HG02623 (cell line): ENCODE data around the gene KRTAP1-4.
"Not testable (repeated sequence)": the region's sequence is repeated elsewhere in the genome, so short reads cannot be mapped to it uniquely, and the experiment has no call there.

Source experiments
- ATAC-seq: cut with Tn5 transposase; IDR thresholded peaks from one replicate; pipeline ENCODE4 v1.9.1; 2021; ENCODE audit warnings: moderate library complexity; ENCODE audit not compliant: unreplicated experiment

The KRTAP1-4 gene

DNA sequence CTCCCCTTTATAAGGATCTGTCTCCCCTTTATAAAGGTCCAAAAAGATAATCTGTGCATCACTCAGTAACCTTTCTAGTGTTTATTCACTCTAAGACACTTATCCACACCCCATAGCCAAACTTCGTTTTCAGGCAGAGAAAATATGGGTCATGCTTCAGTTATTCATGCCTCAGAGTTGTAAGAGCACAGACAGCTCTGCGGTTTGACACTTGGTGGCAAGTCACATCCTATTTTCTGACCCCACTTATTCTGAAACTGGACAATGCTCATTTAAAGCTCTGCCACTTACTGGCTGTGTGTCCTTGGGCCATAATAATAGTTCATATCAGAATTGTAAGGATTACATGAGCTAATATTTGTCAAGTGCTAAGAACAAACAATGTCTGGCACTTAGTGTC, 19.1 kb upstream of the KRTAP1-4 start:
- ATAC-seq = no peak

DNA sequence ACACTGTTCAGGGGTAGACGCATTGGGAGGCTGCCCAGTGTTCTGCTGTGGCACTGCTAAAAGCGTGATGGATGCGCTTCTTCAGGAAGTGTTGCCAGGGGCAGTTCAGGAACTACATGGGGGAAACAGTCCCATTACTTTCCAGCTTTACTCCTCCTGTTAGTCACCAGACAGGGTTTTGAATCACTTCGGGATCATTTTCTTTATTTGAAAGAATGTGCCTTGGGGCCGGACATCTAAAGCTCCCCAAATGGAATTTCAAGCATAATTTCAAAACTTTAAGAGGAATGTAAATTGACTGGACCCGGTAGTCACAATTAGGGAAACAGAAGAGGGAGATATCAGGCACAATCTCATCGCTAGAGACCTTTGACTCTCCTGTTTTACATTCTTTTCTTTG, 18.4 kb upstream of the KRTAP1-4 start:
- ATAC-seq = no peak

DNA sequence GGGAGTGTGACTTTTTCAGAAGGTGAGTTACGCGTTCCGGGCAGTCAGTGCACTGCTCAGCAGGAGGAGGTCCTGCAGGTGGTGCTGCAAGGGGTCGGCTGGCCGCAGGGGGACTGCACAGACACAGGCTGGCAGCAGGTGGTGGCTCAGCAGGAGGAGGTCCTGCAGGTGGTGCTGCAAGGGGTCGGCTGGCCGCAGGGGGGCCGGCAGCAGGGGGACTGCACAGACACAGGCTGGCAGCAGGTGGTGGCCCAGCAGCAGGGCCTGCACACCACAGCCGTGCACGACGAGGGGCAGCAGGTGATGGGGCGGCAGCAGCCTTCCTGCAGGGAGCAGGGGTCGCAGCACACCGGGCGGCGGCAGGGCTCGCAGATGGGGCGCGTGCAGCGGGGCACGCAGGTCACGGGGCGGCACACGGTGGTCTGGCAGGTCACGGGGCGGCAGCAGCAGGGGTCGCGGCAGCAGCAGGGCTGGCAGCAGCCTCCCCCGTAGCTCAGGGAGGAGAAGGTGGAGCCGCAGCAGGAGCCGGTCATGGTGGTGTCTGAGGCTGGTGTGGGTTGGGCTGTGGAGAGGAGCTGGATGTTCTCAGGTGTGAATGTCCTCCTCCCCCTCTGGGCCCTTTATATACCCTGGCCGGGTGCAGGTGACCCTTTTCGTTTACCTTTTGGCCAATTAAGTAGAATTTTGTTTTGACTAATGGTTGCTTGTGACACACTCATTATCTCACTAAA, 16.9 kb upstream of the KRTAP1-4 start, which contains the start of gene KRTAP2-1:
KRTAP2-1 (minus strand) TSS at position 582 of the 731 bp plus-strand sequence; CDS start at position 533, 49 bp downstream.
- not testable (repeated sequence) for ATAC-seq

- no peak for ATAC-seq
These were observed 13.0 kb upstream of the KRTAP1-4 start for GRCh38 chr17:41042953-41043352.

DNA sequence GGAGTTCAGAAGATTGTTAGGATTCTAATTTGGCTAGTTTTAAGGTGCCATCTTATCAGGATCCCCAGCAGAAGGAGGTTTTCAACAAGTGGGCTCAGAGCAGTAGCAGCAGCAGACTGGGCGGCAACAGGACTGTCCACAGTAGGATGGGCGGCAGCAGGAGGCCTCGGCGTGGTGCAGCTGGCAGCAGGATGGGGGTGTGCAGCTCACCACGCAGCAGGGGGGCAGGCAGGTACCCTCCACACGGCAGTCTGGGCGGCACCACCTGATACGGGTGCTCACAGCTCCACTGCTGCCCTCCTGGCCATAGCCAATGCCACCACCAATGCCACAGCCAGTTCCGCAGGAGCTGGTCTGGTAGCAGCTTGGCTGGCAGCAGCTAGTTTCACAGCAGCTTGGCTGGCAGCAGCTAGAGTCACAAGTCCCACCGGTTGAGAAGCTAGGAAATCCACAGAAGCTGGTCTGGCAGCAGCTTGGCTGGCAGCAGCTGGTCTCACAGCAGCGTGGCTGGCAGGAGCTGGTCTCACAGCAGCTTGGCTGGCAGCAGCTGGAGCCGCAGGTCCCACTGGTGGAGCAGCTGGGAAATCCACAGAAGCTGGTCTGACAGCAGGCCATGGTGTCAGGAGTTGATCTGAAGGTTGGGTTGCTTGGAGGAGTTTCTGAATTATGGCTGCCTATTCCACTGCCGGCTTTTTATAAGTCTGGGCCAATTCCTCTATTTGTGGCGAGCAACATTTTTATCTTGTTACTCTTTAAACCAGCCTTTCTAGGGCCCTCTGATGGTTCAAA, 11.0 kb upstream of the KRTAP1-4 start, which contains the start of gene KRTAP1-1:
KRTAP1-1 (minus strand) TSS at position 668 of the 789 bp plus-strand sequence; CDS start at position 615, 53 bp downstream.
- not testable (repeated sequence) for ATAC-seq

DNA sequence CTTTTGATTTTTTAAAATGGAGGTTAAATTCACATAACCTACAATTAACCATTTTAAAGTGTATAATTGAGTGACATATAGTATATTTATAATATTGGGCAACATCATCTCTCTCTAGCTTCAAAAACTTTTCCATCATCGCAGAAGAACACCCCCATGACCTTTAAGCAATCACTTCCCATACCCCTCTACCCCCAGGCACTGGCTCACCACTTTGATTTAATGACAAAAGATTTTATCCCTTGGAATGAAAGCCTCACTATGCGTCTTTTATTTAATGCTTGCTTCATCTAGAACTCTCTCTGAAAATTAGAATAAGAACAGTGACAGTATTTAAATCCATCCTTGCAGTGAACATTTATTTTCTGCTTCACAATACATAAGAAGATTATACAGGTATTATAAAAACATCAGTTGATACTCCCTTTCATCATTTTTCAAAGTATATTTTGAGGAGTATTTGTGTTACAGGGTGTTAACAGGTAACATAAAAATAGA, 7.9 kb upstream of the KRTAP1-4 start:
- ATAC-seq = no peak

DNA sequence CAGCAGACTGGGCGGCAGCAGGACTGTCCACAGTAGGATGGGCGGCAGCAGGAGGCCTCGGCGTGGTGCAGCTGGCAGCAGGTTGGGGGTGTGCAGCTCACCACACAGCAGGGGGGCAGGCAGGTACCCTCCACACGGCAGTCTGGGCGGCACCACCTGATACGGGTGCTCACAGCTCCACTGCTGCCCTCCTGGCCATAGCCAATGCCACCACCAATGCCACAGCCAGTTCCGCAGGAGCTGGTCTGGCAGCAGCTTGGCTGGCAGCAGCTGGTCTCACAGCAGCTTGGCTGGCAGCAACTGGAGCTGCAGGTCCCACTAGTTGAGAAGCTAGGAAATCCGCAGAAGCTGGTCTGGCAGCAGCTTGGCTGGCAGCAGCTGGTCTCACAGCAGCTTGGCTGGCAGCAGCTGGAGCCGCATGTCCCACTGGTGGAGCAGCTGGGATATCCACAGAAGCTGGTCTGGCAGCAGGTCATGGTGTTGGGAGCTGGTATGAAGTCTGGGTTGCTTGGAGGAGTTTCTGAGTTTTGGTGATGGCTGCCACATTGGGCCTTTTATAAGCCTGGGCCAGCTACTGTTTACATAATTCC, 4.4 kb upstream of the KRTAP1-4 start, which contains the start of gene KRTAP1-3:
KRTAP1-3 (minus strand) TSS at position 529 of the 590 bp plus-strand sequence; CDS start at position 476, 53 bp downstream.
- ATAC-seq = not testable (repeated sequence)

GRCh38 chr17:41026715-41027471, 3.1 kb downstream of the KRTAP1-4 start, which contains the start of gene KRTAP1-5:
Gene KRTAP1-5 (minus strand): TSS chr17:41027208. CDS start chr17:41027155, 53 bp downstream.
- ATAC-seq = no peak

GRCh38 chr17:41024697-41025096, 5.3 kb downstream of the KRTAP1-4 start:
- ATAC-seq = no peak

- ATAC-seq = no peak
These were observed 9.7 kb downstream of the KRTAP1-4 start for GRCh38 chr17:41020336-41020735.

DNA sequence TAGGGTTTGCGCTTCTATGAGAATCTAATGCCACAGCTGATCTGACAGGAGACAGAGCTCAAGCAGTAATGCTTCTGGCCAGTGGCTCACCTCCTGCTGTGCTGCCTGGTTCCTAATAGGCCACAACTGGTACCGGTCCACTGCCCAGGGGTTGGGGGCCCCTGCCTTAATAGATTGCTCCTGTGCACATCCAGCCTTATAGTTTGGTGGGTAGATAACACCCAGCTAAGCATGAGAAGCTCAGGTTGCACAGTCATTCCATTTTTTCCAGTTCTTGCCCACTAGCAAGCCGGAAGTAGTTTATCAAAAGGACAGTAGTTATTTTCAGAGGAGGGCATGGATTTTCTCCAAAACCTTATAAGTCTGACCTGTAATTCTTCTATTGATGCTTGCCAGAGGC, 10.6 kb downstream of the KRTAP1-4 start:
- no peak for ATAC-seq

GRCh38 chr17:41018541-41018940, 11.5 kb downstream of the KRTAP1-4 start:
- no peak for ATAC-seq

GRCh38 chr17:41016578-41017215, 13.3 kb downstream of the KRTAP1-4 start:
- no peak for ATAC-seq

DNA sequence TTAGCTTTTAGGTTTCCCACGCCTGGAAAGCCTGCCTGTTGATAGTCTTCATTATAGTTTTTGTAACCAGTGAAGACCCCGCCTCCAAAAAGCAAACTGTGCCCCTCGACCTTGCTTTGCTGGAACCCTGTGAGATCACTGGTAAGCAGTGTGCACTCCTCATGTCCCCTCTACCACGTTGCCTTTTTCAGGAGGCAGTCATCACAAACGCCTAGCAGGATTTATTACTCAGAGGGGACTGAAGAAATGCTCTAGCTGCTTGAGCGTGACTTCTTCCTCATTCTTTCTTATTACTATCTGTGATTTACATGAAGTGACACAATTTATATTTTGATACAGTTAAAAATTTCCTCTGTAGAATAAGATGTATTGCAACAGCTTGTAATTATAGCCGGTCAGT, 14.5 kb downstream of the KRTAP1-4 start:
- no peak for ATAC-seq

DNA sequence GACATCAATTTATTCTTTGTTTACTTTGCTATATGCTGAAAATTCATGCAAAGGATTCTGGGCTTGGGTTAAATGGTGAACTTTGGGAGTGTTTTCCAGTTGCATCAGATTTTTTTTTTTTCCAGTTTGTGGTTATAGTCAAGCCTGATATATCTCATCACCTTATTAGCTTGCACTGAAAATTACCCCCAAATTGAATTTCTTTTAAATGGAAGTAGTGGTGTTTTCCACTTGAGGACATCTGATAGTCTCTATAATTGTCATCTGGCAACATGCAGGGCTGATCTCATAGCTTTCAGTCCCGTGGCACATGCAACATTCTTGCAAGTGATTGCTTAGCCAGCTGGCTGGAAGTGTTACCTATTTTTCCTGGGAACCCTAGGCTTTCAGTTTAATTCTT, 16.4 kb downstream of the KRTAP1-4 start:
- no peak for ATAC-seq

DNA sequence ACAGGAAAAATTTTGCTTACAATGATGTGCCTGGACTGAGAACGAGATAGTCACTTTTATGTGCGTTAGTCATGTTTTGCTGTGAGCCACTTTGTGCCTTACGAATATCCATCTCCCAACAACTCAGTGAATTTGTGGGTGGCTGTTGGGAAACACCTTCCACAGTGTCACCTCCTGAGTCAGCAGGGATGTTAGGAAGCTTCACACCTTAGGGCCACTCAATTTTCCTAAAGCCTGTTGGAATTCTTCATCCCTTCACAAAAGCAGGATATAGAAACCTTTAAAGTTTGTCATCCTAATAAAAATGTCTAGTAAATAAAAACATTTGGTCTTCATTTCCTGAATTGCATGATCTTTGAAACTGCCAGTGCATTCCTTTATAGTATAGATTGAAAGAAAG, 16.8 kb downstream of the KRTAP1-4 start:
- ATAC-seq = no peak

- no peak for ATAC-seq
These were observed 17.5 kb downstream of the KRTAP1-4 start for GRCh38 chr17:41012326-41013120.

- no peak for ATAC-seq
These were observed 19.6 kb downstream of the KRTAP1-4 start for GRCh38 chr17:41010441-41010840.

DNA sequence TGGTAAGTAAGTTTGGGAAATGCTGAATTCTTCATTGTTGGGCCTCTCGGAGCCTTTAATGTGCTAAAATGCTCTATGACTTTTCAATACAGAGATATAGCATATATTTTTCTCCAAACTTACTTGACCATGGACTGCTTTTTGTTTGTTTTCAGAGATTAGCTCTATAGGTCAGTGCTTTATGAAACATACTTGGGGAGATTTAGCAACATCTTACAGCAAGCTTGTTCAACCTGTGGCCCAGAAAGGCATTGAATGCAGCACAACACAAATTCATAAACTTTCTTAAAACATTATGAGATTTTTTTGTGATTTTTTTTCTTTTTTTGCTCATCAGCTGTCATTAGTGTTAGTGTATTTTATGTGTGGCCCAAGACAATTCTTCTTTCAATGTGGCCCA, 20.1 kb downstream of the KRTAP1-4 start:
- no peak for ATAC-seq
